T follicular helper cell (primary cell): ENCODE data around the gene ZFR.
"Not testable (repeated sequence)": the region's sequence is repeated elsewhere in the genome, so short reads cannot be mapped to it uniquely, and the experiment has no call there.

ENCODE experiments used
- DNase-seq: peaks from one replicate; pipeline ENCODE4 v3.0.0-alpha.2; 2020; ENCODE audit warnings: low read depth

Gene ZFR

GRCh38 chr5:32360906-32361305, 83.6 kb downstream of the ZFR start:
- DNase-seq, result no peak

- DNase-seq, result no peak
Observed at GRCh38 chr5:32358611-32359010, 85.9 kb downstream of the ZFR start.

GRCh38 chr5:32357658-32358057, 86.9 kb downstream of the ZFR start:
- no peak for DNase-seq

- no peak for DNase-seq
Observed at GRCh38 chr5:32355686-32356085, 88.9 kb downstream of the ZFR start.

GRCh38 chr5:32353420-32353819, 91.1 kb downstream of the ZFR start:
- DNase-seq, result no peak

- DNase-seq, result no peak
Observed at GRCh38 chr5:32352685-32353084, 91.9 kb downstream of the ZFR start.

- DNase-seq, result no peak
Observed at GRCh38 chr5:32346869-32347268, 97.7 kb downstream of the ZFR start.

GRCh38 chr5:32343058-32343672, 101.4 kb downstream of the ZFR start:
- DNase-seq, result no peak

GRCh38 chr5:32342656-32343055, 101.9 kb downstream of the ZFR start:
- no peak for DNase-seq

- no peak for DNase-seq
Observed at GRCh38 chr5:32339878-32340277, 104.7 kb downstream of the ZFR start.

GRCh38 chr5:32339198-32339597, 105.3 kb downstream of the ZFR start:
- DNase-seq, result no peak

GRCh38 chr5:32332966-32333365, 111.6 kb downstream of the ZFR start:
- no peak for DNase-seq

- no peak for DNase-seq
Observed at GRCh38 chr5:32332361-32332760, 112.2 kb downstream of the ZFR start.

GRCh38 chr5:32331935-32332274, 112.6 kb downstream of the ZFR start:
- no peak for DNase-seq

GRCh38 chr5:32331217-32331934, 113.2 kb downstream of the ZFR start:
- no peak for DNase-seq

GRCh38 chr5:32330126-32330971, 114.2 kb downstream of the ZFR start:
- DNase-seq, result no peak

- DNase-seq, result no peak
Observed at GRCh38 chr5:32329395-32329834, 115.1 kb downstream of the ZFR start.

- DNase-seq, result no peak
Observed at GRCh38 chr5:32326216-32326772, 118.2 kb downstream of the ZFR start.

- no peak for DNase-seq
Observed at GRCh38 chr5:32325616-32326015, 118.9 kb downstream of the ZFR start.

- DNase-seq, result no peak
Observed at GRCh38 chr5:32325062-32325461, 119.5 kb downstream of the ZFR start.

- DNase-seq, result no peak
Observed at GRCh38 chr5:32323741-32324140, 120.8 kb downstream of the ZFR start.

GRCh38 chr5:32322882-32323281, 121.7 kb downstream of the ZFR start:
- no peak for DNase-seq

GRCh38 chr5:32321787-32322186, 122.8 kb downstream of the ZFR start:
- DNase-seq, result not testable (repeated sequence)
